Panc1 (cell line): ENCODE data around the gene GSTO2. TPM values are rescaled to one million over a fixed set of nuclear protein-coding genes. Genes with fewer than 3 reads are reported as not detected.

Experiments
- ATAC-seq: fragments of 200-7000 bp; cut with Tn5 transposase; 2 replicates; pipeline ENCODE4 v1.9.1; 2020; ENCODE audit warnings: mild to moderate bottlenecking, moderate library complexity
- BruUV-seq: library from RNA; stranded (reverse); fragments of 400-500 nt; replicated peaks from 2 replicates; lab custom pipeline; 2021; lab: Mats Ljungman, UMichigan
- CTCF ChIA-PET: fragments of 300-600 bp; sonication (Branson Sonifier 250); formaldehyde crosslinking; loops from one replicate; lab custom pipeline; 2022; ENCODE audit warnings: antibody characterized with exemption; lab: Charles Lee
- POLR2A ChIA-PET: fragments of 300-600 bp; sonication (Branson Sonifier 250); formaldehyde crosslinking; loops from one replicate; lab custom pipeline; 2022; ENCODE audit warnings: antibody characterized with exemption; lab: Charles Lee
- DNase-seq: peaks from one replicate; pipeline ENCODE4 v3.0.0-alpha.2; 2010; ENCODE audit warnings: low read depth, low spot score
- H3K27ac ChIP-seq: 2 replicates; pipeline ENCODE4 v1.5.1; 2011; ENCODE audit warnings: mild to moderate bottlenecking, low read length, inconsistent platforms
- H3K27me3 ChIP-seq: fragments of 200-500 bp; sonication (Bioruptor generic); 2 replicates; pipeline ENCODE4 v1.6.0; 2014; ENCODE audit warnings: low read length, inconsistent platforms; ENCODE audit not compliant: control insufficient read depth, insufficient read depth
- H3K36me3 ChIP-seq: fragments of 200-500 bp; sonication (Bioruptor generic); 2 replicates; pipeline ENCODE4 v1.5.1; 2014; ENCODE audit warnings: inconsistent platforms, mild to moderate bottlenecking, low read length, moderate library complexity; ENCODE audit not compliant: control insufficient read depth, insufficient read depth
- H3K4me1 ChIP-seq: 2 replicates; pipeline ENCODE4 v1.5.1; 2011; ENCODE audit warnings: inconsistent platforms, mild to moderate bottlenecking, low read length, moderate library complexity; ENCODE audit not compliant: control insufficient read depth, insufficient read depth
- H3K4me3 ChIP-seq, 2 experiments: 2 replicates each; pipeline ENCODE4 v1.5.1; 2011 to 2012; ENCODE audit warnings: low read depth in 2 of 2, low read length in 2 of 2, mild to moderate bottlenecking in 2 of 2, inconsistent platforms in 1 of 2, moderate library complexity in 1 of 2
- H3K9me3 ChIP-seq: fragments of 200-500 bp; sonication (Bioruptor generic); 2 replicates; pipeline ENCODE4 v1.5.1; 2014; ENCODE audit warnings: low read depth, mild to moderate bottlenecking, inconsistent platforms, low read length, moderate library complexity; ENCODE audit not compliant: control insufficient read depth, insufficient read depth
- POLR2AphosphoS5 ChIP-seq: IDR thresholded peaks from 2 replicates; pipeline ENCODE4 v1.6.1; 2012; ENCODE audit warnings: mild to moderate bottlenecking, low read depth, low read length, moderate library complexity
- REST ChIP-seq, 2 experiments: IDR thresholded peaks; 2 replicates each; pipeline ENCODE4 v1.6.1; 2011 to 2012; ENCODE audit warnings: low read depth in 2 of 2, control low read depth in 1 of 2, low read length in 1 of 2, mild to moderate bottlenecking in 1 of 2, moderate library complexity in 1 of 2; ENCODE audit not compliant: insufficient read depth in 1 of 2
- SIN3A ChIP-seq: IDR thresholded peaks from 2 replicates; pipeline ENCODE4 v1.6.1; 2012; ENCODE audit warnings: low read depth, mild to moderate bottlenecking, low read length, moderate library complexity, borderline replicate concordance; ENCODE audit not compliant: insufficient read depth
- TCF7L2 ChIP-seq: IDR thresholded peaks from 2 replicates; pipeline ENCODE4 v1.6.1; 2011; ENCODE audit warnings: mild to moderate bottlenecking, low read depth, low read length, inconsistent platforms
- in situ Hi-C: cut with HindIII; loops from 2 replicates; pipeline ENCODE4 v1.10.0; 2016; ENCODE audit warnings: low sequenced_read_pairs, low pct_unique_long_range_greater_than_20kb
- intact Hi-C: fragments of 100-400 bp; cut with micrococcal nuclease; formaldehyde crosslinking; loops from one replicate; pipeline ENCODE4 v1.10.0; 2022; ENCODE audit not compliant: unreplicated experiment
- total RNA-seq: library from RNA; stranded (reverse); gene quantifications from one replicate; pipeline ENCODE4 v1.2.1, GENCODE V29; 2021; ENCODE audit not compliant: unreplicated experiment
- TF ChIP-seq, protein P1 (sequence below): fragments of 450-650 bp; IDR thresholded peaks from 2 replicates; pipeline ENCODE4 v1.5.1; 2017; ENCODE audit warnings: mild to moderate bottlenecking

GSTO2 gene
- total RNA-seq, 1 experiment from 2014 or later = 28.5 TPM

GRCh38 chr10:104291439-104291951 is 22.5 kb downstream of the GSTO2 start:
- in situ Hi-C loops (no loop called here), intact Hi-C loops (loop anchor here (1.0 kb wide), 1 partner anchor 59 kb away; no protein-coding TSS in a partner anchor)
- H3K27ac ChIP-seq = no peak overlapping the region
- ATAC-seq (peak; percentile 97), DNase-seq (no peak)
- H3K4me1 ChIP-seq = peaks cover 6% of the 10 kb centered on the region
- TF ChIP-seq, protein P1, sequence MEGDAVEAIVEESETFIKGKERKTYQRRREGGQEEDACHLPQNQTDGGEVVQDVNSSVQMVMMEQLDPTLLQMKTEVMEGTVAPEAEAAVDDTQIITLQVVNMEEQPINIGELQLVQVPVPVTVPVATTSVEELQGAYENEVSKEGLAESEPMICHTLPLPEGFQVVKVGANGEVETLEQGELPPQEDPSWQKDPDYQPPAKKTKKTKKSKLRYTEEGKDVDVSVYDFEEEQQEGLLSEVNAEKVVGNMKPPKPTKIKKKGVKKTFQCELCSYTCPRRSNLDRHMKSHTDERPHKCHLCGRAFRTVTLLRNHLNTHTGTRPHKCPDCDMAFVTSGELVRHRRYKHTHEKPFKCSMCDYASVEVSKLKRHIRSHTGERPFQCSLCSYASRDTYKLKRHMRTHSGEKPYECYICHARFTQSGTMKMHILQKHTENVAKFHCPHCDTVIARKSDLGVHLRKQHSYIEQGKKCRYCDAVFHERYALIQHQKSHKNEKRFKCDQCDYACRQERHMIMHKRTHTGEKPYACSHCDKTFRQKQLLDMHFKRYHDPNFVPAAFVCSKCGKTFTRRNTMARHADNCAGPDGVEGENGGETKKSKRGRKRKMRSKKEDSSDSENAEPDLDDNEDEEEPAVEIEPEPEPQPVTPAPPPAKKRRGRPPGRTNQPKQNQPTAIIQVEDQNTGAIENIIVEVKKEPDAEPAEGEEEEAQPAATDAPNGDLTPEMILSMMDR = peak; percentile 100
- TF ChIP-seq SIN3A = no peak
- 0 out of 4 replicates have a peak, but pooled peaks of 1 of the 2 experiments have one; percentile 26 for TF ChIP-seq REST (IDR thresholded peaks at IDR 0.05; ENCODE audit: insufficient read depth in 1 of 2, low read depth in 2 of 2, low read length in 1 of 2)
- no peak for TF ChIP-seq TCF7L2
- no peak; the same call in 1 of the 2 replicates for TF ChIP-seq POLR2AphosphoS5
- H3K9me3 ChIP-seq = no peaks in the 10 kb centered on the region
- ChIA-PET CTCF (interaction anchor here (0.7 to 1.5 kb wide), 10 partner anchors 14 to 168 kb away, joined by 3 to 21 read pairs (median 5); partner anchors contain the start of genes CFAP58 and ITPRIP), POLR2A (no interaction called here)
- H3K4me3 ChIP-seq = no peak overlapping the region
- BruUV-seq = no TSS peak
- no peaks in the 10 kb centered on the region for H3K27me3 ChIP-seq
- H3K36me3 ChIP-seq = no peaks in the 10 kb centered on the region

DNA sequence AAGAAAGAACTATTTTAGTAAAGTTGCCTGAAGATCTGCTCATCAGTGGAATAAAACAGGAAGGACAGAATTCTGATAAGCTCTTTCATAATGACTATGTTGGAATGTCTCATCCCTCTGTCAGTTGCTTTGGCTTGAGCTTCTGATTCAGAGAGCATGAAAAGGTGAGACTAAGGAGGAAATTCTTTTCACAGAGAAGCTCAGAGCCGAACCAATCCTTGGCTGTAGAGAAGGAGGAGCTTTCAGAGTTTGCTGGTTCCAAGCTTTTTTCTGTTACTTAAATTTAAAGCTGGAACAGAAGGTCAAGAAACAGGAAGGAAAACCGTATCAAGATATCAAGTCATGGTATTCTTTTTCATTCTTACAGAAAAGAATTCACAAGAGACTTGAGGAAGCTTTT is 24.0 kb downstream of the GSTO2 start:
- in situ Hi-C loops (no loop called here), intact Hi-C loops (no loop called here)
- no TSS peak for BruUV-seq
- ChIA-PET CTCF (interaction anchor here (0.7 to 1.4 kb wide), 5 partner anchors 13 to 61 kb away, joined by 6 to 14 read pairs (median 8); partner anchors contain the start of gene ITPRIP), POLR2A (interaction anchor here (0.6 to 0.9 kb wide), 2 partner anchors 30 to 36 kb away, joined by 3 read pairs; no protein-coding TSS in a partner anchor)
- H3K36me3 ChIP-seq = no peaks in the 10 kb centered on the region
- no peak overlapping the region; the same call in 1 of the 2 replicates for H3K27ac ChIP-seq
- no peak overlapping the region for H3K4me3 ChIP-seq
- ATAC-seq = no peak
- no peak for TF ChIP-seq REST (IDR thresholded peaks at IDR 0.05; ENCODE audit: insufficient read depth in 1 of 2, low read depth in 2 of 2, low read length in 1 of 2)
- TF ChIP-seq SIN3A = no peak
- TF ChIP-seq, protein P1 = no peak
- TF ChIP-seq TCF7L2 = no peak
- TF ChIP-seq POLR2AphosphoS5 = no peak
- H3K27me3 ChIP-seq = no peaks in the 10 kb centered on the region
- no peak for DNase-seq
- H3K9me3 ChIP-seq = no peaks in the 10 kb centered on the region
- H3K4me1 ChIP-seq = peaks cover 6% of the 10 kb centered on the region
